Transverse colon (tissue), 3 donors: ENCODE measurements around the gene PI4K2A.
"Not testable (repeated sequence)": the region's sequence is repeated elsewhere in the genome, so short reads cannot be mapped to it uniquely, and the experiment has no call there.

ENCODE experiments used
- POLR2A ChIP-seq: fragments of 450-650 bp; IDR thresholded peaks from one replicate; pipeline ENCODE4 v1.6.1; 2016; ENCODE audit warnings: antibody characterized with exemption, mild to moderate bottlenecking, moderate library complexity
- TF ChIP-seq, protein P1 (sequence below), 5 experiments: fragments of 200-600 bp in 3 of 5; fragments of 450-650 bp in 2 of 5; sonication (generic) in 3 of 5; IDR thresholded peaks; 1 replicate in 2 of 5; 2 replicates in 3 of 5; pipeline ENCODE4 v1.5.1; 2016 to 2017; ENCODE audit warnings: antibody characterized with exemption in 5 of 5, inconsistent platforms in 3 of 5, mild to moderate bottlenecking in 2 of 5, moderate library complexity in 1 of 5

DNA sequence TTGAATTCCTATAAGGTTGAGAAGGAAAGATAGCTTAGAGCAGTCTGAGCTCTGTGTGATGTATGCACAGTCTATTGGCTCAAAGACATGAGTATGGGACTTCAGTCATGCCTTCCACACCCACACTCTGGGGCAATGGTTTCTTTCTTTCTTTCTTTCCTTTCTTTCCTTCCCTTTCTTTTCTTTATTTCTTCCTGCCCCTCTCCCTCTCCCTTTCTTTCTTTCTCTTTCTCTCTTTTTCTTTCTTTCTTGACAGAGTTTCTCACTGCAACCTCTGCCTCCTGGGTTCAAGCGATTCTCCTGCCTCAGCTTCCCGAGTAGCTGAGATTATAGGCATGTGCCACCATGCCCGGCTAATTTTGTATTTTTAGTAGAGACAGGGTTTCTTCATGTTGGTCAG lies 1.4 kb upstream of the PI4K2A start:
- TF ChIP-seq, protein P1, sequence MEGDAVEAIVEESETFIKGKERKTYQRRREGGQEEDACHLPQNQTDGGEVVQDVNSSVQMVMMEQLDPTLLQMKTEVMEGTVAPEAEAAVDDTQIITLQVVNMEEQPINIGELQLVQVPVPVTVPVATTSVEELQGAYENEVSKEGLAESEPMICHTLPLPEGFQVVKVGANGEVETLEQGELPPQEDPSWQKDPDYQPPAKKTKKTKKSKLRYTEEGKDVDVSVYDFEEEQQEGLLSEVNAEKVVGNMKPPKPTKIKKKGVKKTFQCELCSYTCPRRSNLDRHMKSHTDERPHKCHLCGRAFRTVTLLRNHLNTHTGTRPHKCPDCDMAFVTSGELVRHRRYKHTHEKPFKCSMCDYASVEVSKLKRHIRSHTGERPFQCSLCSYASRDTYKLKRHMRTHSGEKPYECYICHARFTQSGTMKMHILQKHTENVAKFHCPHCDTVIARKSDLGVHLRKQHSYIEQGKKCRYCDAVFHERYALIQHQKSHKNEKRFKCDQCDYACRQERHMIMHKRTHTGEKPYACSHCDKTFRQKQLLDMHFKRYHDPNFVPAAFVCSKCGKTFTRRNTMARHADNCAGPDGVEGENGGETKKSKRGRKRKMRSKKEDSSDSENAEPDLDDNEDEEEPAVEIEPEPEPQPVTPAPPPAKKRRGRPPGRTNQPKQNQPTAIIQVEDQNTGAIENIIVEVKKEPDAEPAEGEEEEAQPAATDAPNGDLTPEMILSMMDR (IDR thresholded peaks at IDR 0.05), result not testable (repeated sequence)
- not testable (repeated sequence) for TF ChIP-seq POLR2A
